Femur (tissue), 1 donor: ENCODE measurements around the gene INSYN1.
"Not testable (repeated sequence)": the region's sequence is repeated elsewhere in the genome, so short reads cannot be mapped to it uniquely, and the experiment has no call there.

Source experiments
- DNase-seq: peaks from one replicate; pipeline ENCODE4 v3.0.0-alpha.2; 2017

INSYN1 gene

DNA sequence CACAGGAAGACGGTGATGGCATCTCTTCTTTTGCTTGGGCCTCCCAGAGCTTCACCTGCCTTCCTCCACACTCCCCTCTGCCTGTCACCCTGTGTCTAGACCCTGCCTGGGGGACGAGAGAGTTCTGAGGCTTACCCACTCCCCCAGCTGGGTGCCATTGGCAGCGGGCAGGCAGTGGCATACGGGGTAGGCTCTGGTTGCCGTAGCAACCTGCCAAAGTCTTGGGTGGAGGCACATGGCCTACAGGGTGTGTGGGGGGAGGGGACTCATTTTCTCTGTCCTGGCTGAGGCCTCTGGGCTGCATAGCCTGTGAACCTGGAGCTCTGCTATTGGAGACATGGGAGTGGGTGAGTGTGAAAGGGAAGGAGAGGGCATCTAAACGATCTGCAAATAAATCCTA lies 4.4 kb downstream of the INSYN1 start:
- DNase-seq = no peak

DNA sequence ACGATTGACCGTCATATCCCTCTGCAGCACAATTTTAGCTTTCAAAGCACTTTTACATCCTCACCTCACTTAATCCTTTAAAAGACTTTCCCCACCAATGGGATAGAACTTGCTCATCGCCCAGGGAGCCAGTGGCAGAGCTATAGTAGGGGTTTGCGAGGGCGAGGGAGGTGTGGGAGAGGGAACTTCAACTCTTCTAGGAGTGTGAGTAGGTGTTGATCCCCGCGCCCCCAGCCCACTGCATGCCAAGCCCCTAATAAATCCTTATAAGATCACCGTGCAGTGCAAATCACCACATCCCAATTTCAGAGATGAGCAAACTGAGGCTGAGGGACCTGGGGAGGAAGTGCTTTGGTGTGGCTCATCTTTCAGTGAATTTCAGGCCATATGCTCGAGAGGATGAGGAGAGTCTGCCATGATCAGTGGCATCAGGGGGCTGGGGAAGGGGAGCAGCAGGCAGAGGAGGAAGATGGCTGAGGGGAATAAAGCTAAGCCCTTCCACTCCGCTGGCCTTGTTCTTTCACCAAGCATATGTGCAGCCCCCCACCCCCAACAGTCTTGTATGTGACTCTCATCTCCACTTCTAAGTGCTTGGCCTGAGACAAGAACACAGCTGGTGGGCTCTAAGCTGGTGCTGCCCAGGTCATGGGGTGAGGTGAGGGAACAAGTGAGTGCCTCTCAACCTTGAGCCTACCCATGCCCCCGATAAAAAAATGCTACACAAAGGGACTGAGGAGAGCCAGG lies 5.1 kb downstream of the INSYN1 start:
- DNase-seq = no peak

DNA sequence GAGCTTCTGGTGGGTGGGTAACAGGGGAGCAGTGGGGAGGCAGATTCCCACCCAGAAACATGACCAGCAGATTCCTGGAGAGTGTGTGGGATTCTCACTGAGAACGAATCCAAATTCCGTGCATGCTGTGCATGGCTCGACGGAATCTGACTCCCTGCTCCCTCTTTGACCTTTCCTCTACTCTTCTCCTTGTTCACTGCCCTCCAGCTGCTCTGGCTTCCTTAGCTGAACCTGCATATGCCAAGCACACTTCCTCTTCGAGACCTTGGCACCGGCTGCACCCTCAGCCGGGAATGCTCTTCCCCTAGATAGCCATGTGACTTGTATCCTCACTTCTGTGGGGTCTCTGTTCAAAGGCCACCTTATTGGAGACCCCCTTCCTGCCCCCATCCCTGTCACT lies 6.3 kb downstream of the INSYN1 start:
- no peak for DNase-seq

DNA sequence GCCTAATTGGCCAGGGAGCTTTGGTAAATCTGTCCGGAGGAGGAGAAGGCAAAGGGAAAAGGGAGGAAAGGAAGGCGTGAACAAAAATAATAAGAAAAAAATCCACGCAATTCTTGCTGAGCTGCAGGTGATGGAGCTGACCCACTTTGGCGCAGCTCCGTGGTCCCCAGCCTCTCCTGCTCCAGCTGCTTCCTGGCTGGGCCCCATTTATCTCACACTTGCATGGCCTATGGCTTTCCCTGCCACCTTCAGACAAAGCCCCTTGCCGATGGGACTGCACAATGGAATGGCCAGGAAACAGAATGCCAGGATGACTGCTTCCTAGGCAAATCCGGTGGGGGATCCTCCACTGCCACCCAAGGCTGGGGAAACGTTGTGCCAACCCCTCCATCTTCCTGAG lies 6.9 kb downstream of the INSYN1 start:
- no peak for DNase-seq

DNA sequence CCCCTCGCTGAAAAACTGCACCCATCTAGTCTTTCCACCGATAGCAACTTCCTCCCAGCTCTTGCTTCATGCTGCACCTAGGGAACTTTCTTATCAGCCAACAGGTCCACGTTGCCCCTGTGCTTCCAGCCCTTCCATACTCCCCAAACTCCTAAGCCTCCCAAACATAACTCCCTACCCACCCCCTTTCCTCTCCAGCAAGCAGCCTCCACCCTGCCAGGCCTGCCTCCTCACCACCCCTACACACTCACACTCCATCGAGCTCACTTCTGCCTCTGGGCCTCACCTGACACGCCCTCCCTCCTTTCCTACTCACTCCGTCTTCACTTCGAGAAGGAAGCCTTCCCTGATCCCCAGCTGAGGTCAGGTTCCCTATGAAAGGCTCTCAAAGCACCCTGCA lies 8.1 kb downstream of the INSYN1 start:
- no peak for DNase-seq

DNA sequence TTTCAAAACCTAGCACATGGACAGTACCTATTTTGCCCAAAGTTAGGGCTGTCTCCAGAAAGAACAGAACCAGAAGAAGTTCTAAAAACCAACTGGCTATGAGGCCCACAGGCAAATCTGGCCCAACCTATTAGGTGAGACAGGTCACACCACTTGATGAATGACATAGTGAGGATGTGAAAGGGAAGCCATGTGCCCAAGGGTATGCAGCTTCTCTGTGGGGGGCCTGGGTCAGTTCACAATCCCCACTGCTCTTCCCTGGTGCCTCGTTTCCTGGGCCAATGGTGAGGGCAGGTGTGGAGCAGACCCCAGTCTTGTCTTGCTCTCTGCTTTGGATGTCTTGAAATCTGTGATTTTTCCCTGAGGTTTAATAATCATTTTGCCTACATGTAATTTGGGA lies 8.9 kb downstream of the INSYN1 start:
- DNase-seq = no peak

DNA sequence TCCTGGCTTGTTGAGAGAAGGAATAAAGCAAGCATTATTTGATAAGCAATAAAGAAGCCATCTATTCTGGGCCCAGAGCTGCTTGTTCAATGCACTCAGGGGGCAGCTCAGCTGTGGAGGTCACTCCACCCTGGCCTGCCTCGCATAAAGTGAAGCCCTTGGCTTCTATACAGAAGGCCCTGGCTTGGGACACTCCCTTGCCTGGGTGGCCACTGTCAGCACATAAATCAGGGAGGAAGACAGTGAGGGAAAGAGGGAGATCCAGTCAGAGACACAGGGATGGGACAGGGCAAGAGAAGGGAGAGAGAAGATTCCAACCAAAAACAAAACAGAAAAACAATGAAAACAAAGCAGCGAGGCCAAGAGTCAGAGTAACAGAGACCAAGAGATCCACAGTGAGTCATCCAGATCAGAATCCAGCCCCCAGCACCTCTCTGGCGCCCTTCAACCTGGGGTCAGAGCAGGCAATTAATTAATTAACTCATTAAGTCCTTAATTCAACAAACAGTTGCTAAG lies 11.8 kb downstream of the INSYN1 start:
- no peak for DNase-seq

DNA sequence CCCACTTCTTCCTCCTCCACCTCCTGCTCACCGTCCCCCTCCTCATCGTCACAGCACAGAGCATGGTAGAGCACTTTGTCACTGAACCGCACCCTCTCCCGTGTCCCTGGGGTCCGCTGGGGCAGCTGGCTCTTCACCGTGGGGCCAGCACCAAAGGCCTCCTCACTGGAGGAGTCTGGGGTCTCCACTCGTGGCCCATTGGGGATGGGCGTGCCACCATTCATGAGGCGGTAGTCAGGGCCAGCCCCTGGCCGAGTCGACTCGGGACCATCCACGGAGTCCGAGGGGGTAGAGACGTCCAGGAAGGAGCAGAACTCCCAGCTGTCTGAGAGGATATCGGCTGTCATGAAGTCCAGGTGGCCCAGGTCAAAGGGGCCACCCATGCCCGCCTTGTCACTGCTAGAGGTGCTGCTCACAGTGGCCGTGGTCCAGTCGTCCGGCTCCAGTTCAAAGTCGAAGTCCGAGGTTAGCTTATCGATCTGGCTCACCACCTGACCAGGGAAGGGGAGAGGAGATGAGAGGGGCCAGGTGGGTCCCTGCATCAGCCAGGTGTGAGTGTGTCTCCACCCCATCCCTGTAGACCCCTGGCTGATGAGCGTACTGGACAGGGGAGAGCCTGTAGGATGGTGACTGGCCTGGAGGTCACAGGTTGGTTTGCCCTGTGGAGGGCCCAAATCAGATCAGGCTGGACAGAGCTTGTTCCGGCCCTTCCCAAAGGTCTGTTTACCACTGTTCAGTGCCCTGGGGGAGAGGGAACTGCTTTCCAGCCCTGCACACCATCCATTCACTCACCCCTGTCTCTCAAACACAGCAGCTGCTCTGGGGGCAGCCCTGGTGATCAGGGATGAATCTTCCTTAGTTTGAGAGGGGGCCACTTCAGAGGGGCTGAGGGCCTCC lies 12.8 kb downstream of the INSYN1 start:
- DNase-seq = no peak

DNA sequence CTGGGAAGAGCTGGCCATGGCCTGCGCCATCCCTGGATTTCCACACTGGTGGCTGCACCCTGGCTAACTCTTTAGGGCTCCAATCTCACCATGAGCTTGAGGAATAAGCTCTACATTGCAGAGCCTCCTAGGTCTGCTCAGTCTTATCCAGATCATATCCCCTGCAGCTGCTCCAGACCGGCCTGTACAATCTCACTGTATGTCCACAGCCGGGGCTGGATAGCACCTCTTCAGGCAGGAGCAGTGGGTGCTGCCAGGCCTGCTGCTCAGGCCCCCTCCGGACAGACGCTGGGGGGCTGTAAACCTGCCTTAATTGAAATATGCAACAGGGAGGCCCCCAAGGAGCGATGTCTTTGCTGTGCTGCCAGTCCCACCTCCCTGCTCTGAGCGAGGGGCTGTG lies 15.6 kb downstream of the INSYN1 start:
- no peak for DNase-seq

DNA sequence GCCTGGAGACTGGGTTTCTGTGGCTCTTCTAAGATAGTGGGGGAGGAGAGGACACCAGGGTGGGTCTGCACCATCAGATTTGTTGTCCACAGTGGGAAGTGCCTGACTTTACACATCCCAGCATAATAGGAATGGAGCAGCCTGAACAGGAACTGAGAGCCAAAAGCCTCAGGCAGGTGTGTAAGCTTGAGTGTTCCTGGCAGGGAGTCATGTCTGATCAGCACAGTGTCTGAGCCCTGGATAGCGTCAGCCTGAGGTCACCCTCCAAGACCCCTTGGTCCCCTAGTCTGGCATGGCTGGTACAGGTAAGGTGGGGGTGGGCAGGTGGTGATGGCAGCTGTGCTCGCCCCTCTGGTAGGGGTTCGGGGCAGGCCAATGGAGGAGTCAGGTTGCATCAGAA lies 20.2 kb downstream of the INSYN1 start:
- DNase-seq = no peak

DNA sequence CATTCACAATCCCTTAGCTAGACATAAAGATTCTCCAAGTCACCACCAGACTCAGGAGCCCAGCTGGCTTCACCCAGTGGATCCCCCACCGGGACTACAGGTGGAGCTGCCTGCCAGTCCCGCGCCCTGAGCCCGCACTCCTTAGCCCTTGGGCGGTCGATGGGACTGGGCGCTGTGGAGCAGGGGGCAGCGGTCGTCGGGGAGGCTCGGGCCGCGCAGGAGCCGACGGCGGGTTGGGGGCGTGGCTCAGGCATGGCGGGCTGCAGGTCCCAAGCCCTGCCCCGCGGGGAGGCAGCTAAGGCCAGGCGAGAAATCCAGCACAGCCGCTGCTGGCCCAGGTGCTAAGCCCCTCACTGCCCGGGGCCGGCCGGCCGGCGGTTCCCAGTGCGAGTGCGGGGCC lies 21.1 kb downstream of the INSYN1 start:
- not testable (repeated sequence) for DNase-seq

DNA sequence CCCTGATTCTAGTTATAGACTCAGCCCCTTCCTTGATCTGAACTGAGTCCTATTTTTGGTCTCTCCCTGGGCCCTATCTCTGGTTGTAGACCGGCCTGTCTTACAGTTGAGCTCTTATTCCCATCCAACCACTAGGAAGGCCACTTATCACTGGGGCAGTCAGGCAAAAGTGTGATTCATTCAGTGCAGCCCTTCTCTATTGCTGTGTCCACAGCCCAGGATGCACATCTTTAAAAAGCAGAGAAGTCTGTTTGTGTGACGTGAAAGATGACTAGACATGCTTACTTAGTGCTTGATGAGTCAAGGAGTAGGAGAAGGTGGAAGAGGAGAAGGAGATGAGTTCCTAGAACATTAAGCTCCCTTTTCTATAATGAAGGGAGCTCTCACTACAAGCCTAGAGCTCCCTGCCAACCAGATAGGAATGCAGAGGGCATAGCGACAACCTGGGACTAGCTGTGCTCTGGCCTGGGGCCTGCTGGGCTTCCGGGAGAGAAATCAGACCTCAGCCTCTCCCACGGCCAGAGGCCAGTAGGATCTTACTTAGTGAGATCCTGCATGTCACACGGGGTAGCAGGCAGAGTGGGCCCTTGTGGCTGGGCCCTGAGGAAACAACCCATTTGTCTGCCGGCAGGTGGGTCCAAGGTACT lies 25.7 kb downstream of the INSYN1 start:
- DNase-seq = no peak

DNA sequence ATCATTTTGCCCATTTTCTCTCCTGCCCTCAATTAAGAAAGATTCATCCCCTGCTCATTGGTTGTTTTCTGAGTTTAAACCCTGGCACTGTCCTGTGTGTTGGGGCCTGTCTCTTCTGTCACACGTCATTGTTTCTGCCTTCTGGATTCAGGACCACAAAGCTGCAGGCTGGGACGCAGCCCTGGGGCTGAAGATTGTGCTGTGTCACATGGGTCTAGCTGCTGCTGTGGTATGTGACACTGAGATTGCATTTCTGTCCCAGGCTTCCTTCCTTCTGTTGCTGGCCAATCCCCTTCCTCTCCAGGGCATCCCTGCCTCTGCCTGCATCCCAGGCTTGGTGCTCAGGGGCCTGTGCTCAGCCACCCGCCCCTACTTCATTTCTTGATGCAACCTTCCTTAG lies 28.9 kb downstream of the INSYN1 start:
- no peak for DNase-seq

DNA sequence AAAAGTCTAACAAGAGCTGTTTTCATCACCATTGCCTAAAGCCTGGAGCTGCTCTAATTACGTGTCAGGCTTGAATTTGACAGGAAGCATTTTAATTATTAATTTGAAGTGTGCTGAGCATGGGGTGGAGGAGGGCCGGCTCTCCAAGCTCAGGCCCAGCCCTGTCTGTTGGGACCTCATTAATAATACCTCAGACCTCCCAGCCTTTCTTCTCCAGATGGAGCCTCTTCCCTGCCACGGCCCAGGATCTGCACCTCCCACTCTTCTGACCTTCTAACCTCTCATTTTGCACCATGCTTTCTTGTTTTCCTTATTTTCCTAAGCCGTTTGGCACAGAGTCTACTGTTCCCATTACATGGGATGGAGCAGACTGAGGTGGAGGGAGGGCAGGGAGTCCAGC lies 30.0 kb downstream of the INSYN1 start:
- no peak for DNase-seq

DNA sequence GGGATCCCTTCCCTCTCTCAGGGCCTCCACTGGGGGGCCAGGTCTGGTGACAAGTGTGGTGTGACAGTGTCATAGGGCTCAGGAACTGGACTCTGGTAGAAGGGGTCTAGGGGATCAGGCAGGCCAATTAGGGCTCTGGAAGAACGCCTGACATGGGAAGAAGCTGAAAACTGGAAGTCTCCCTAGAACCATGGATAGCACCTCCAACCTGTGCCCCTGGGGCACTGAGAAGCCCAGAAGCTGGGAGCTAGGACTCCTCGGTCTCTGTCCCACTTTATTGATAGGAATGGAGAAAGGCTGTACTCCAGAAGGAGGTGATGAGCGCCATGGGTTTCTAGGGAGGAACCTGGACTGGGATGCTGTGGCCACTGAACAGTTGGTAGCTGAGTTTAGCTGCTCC lies 30.7 kb downstream of the INSYN1 start:
- no peak for DNase-seq

DNA sequence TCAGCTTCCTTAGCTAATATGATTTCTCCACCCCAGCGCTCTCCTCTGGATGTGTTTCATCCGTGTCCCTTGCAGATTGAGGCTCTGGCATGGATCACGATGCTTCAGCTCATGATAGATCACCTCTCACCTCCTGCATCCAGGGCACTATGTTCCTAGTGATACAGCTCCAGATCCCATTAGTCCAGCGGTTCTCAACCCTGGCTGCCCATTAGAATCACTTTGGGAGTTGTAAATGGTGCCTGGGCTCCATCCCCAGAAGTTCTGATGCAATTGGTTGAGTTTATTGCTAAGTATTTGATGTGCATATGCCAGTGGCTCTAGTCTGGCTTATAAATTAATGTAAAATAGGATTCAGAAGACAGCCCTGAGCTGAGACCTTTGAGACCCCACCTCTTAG lies 34.5 kb downstream of the INSYN1 start:
- DNase-seq = no peak

DNA sequence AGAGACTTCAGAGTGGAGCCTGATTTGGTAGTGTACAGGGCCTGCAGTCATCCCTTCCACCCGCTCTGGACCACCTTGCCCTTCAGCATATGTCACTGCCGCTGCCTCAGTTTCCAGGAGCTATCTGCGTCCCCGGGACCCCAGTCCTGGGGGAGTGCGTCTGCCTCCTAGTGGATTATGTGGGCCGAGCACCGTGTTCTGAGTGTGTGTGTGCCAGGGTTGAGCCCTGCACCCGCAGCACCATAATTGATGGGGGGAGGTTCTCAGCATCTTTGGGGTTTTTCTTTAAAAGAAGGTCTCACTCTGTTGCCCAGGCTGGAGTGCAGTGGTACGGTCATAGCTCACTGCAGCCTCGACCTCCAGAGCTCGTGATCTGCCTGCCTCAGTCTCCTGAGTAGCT lies 35.3 kb downstream of the INSYN1 start:
- DNase-seq = no peak

DNA sequence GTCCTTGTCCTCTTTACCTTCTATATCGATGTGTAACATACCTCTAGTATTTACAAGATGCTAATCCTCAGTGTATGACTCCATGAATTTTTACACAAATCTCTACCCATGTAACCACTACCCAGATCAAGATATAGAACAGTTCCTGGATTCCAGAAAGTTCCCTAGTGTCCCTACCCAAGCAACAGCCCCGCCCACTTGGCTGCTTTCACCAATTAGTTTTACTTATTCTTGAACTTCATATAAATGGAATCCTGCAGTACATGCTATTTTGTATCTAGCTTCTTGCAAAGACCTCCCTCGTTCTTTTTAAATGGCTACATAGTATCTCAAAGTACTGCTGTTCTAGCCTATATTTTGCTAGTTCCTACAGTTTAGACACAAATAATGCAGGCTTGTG lies 35.9 kb downstream of the INSYN1 start:
- DNase-seq = no peak

DNA sequence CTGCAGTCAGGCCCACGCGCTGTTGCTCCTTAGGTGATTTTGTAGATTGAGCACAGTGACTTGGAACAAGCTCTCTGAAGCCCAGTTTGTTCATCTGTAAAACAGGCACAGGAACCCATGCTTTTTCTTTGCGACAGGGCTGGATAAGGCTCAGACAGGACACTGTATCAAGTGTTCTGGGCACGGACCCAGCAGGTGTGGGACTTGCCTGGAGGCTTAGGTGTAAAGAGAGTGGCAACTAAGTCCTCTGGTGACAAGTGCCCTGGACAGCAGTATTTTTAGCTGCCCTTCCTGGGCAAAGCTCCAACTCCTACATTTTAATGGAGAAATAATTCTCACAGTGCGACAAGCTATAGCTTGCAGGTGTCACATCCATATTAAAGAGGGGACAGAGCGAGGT lies 36.7 kb downstream of the INSYN1 start:
- no peak for DNase-seq

DNA sequence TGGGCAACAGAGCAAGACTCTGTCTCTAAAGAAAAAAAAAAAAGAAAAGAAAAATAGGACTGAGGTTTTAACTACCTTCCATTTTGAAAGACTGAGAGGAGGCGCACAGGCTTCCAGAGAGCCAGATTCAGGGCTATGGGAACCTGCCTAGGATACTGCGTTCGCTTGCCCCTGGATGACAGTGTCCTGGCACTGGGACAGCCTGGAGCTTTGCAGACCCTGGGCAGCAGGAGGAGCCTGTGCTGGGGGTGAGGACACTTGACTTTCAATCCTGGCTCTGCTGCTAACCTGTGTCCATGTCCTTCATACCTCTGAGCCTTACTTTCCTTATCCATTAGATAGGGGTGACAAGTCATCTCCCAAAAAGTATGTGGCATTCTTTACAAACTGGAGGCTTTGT lies 37.7 kb downstream of the INSYN1 start:
- no peak for DNase-seq

DNA sequence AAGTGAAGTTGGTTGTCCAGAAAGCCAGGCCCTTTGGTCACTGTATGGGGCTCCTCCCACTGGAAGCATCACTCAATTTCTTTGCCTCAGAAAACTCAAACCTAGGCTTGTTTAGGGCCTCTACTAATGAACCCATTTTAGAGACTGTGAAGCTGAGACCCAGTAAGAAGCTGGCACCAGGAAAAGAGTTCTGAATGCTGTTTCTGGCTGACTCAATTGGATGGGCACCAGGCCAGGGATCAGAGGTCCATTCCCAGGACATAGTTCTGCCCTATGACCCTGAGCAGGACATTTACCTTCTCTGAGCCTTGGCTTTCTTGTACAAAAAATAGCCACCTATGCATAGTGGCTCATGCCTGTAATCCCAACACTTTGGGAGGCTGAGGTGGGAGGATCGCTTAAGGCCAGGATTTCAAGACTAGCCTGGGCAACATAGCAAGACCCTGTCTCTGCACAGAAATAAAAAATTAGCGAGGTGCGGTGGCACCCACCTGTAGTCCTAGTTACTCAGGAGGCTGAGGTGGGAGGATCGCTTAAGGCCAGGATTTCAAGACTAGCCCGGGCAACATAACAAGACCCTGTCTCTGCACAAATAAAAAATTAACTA lies 38.4 kb downstream of the INSYN1 start:
- no peak for DNase-seq

DNA sequence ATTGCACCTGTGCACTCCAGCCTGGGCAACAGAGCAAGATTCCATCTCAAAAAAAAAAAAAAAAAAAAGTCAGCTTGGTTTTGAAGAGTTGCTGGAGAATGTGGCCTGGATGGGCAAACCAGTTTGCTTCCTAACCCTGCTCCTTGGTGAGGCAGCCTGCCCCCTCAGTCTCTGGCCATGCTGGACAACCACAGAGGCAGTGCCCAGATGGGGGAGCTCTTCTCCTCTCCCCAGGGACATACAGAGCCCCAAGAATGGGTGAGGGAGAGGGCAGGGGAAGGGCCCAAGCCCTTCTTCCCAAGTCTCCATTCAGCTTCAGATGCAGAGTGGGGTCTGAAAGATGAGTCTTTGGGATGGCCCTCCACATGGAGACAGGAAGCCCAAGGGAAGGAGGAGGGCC lies 41.0 kb downstream of the INSYN1 start:
- DNase-seq = no peak

DNA sequence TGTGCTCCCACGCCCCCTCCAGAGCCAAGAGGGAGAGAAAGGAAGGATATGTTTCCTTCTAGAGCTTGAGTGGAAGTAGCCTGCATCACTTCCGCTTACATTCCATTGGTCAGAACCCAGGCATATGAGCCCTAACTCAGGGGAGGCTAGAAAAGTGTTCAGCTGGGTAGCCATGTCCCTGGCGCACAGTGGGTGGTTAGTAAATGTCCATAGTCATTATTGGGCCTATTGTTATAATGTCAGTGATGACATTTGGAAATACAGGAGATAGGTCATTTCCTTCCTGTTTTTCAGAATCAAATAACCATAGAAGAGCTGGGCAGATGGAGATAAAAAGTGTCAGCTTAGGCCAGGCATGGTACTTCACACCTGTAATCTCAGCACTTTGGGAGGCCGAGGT lies 41.6 kb downstream of the INSYN1 start:
- no peak for DNase-seq
